Astrocyte (in vitro differentiated cells and primary cell): ENCODE data around the gene ZNF433. TPM values are rescaled to one million over a fixed set of nuclear protein-coding genes. Genes with fewer than 3 reads are reported as not detected.
A peak's percentile ranks its signal among the peaks of the same experiment; 100 is the strongest.

Experiments used
- DNase-seq: peaks from one replicate; pipeline ENCODE4 v3.0.0-alpha.2; 2010; ENCODE audit warnings: low read depth
- FAIRE-seq: peaks from 2 replicates; lab custom pipeline; 2011; peaks lifted over from hg19 to GRCh38; lab: Jason Lieb, UNC
- H2AFZ ChIP-seq: 2 replicates; pipeline ENCODE4 v1.6.0; 2012; ENCODE audit warnings: low read depth, low read length, inconsistent platforms
- H3K27ac ChIP-seq: 2 replicates; pipeline ENCODE4 v1.5.1; 2011; ENCODE audit warnings: low read depth, low read length, inconsistent platforms
- H3K27me3 ChIP-seq: 2 replicates; pipeline ENCODE4 v1.6.0; 2011; ENCODE audit warnings: low read length, inconsistent platforms; ENCODE audit not compliant: insufficient read depth
- H3K36me3 ChIP-seq: 2 replicates; pipeline ENCODE4 v1.5.1; 2011; ENCODE audit warnings: low read length, inconsistent platforms; ENCODE audit not compliant: insufficient read depth
- H3K4me1 ChIP-seq: 2 replicates; pipeline ENCODE4 v1.5.1; 2011; ENCODE audit warnings: low read length, inconsistent platforms; ENCODE audit not compliant: insufficient read depth
- H3K4me2 ChIP-seq: 2 replicates; pipeline ENCODE4 v1.6.0; 2012; ENCODE audit warnings: low read length, inconsistent platforms
- H3K4me3 ChIP-seq: 2 replicates; pipeline ENCODE4 v1.5.1; 2011; ENCODE audit warnings: low read depth, mild to moderate bottlenecking, low read length, inconsistent platforms; ENCODE audit not compliant: insufficient read depth
- H3K79me2 ChIP-seq: 2 replicates; pipeline ENCODE4 v1.6.0; 2012; ENCODE audit warnings: mild to moderate bottlenecking, low read length, inconsistent platforms; ENCODE audit not compliant: insufficient read depth
- H3K9ac ChIP-seq: 2 replicates; pipeline ENCODE4 v1.6.0; 2012; ENCODE audit warnings: mild to moderate bottlenecking, low read length, inconsistent platforms
- H3K9me3 ChIP-seq: 2 replicates; pipeline ENCODE4 v1.5.1; 2012; ENCODE audit warnings: low read depth, mild to moderate bottlenecking, low read length, inconsistent platforms; ENCODE audit not compliant: insufficient read depth
- H4K20me1 ChIP-seq: 2 replicates; pipeline ENCODE4 v1.6.0; 2012; ENCODE audit warnings: low read length, inconsistent platforms; ENCODE audit not compliant: insufficient read depth
- H3K27ac Mint-ChIP-seq: one replicate; pipeline ENCODE4 v1.8.0; 2021; ENCODE audit warnings: mild to moderate bottlenecking, mixed read lengths; ENCODE audit not compliant: unreplicated experiment
- H3K27me3 Mint-ChIP-seq: one replicate; pipeline ENCODE4 v1.8.0; 2021; ENCODE audit warnings: low read depth, mixed read lengths; ENCODE audit not compliant: unreplicated experiment
- H3K36me3 Mint-ChIP-seq: one replicate; pipeline ENCODE4 v1.8.0; 2021; ENCODE audit warnings: low read depth, mixed read lengths; ENCODE audit not compliant: unreplicated experiment
- H3K4me1 Mint-ChIP-seq: one replicate; pipeline ENCODE4 v1.8.0; 2021; ENCODE audit warnings: low read depth, mixed read lengths; ENCODE audit not compliant: unreplicated experiment
- H3K4me3 Mint-ChIP-seq: one replicate; pipeline ENCODE4 v1.8.0; 2021; ENCODE audit warnings: mild to moderate bottlenecking, moderate library complexity, mixed read lengths; ENCODE audit not compliant: unreplicated experiment
- H3K9me3 Mint-ChIP-seq: one replicate; pipeline ENCODE4 v1.8.0; 2021; ENCODE audit warnings: mild to moderate bottlenecking, mixed read lengths; ENCODE audit not compliant: unreplicated experiment
- CTCF ChIP-seq: IDR thresholded peaks from 2 replicates; pipeline ENCODE4 v1.5.1; 2011; ENCODE audit warnings: low read depth, mild to moderate bottlenecking, inconsistent platforms, low read length, moderate library complexity; ENCODE audit not compliant: insufficient read depth
- EZH2 ChIP-seq: IDR thresholded peaks from 2 replicates; pipeline ENCODE4 v1.6.1; 2012; ENCODE audit warnings: mild to moderate bottlenecking, low read length, inconsistent platforms; ENCODE audit not compliant: insufficient read depth
- total RNA-seq: library from RNA; stranded (reverse); gene quantifications from 2 replicates; pipeline ENCODE4 v1.2.1, GENCODE V29; 2021

Gene ZNF433
- total RNA-seq, 1 donor from 2014 or later = not detected

GRCh38 chr19:12055784-12056183 lies 20.3 kb upstream of the ZNF433 start:
- FAIRE-seq (no peak), DNase-seq (no peak)
- Histone ChIP-seq H4K20me1 (no peaks in the 10 kb centered on the region), H3K4me1 (peaks cover 4% of the 10 kb centered on the region), H2AFZ (no peak overlapping the region), H3K9ac (no peak overlapping the region), H3K79me2 (no peaks in the 10 kb centered on the region), H3K9me3 (no peaks in the 10 kb centered on the region), H3K27ac (no peak overlapping the region), H3K36me3 (no peaks in the 10 kb centered on the region), H3K4me3 (no peak overlapping the region), H3K4me2 (no peak overlapping the region), H3K27me3 (no peaks in the 10 kb centered on the region)
- no peaks in the 10 kb centered on the region for H3K4me1 Mint-ChIP-seq
- H3K36me3 Mint-ChIP-seq = no peaks in the 10 kb centered on the region
- no peak overlapping the region for H3K27ac Mint-ChIP-seq
- no peak overlapping the region for H3K4me3 Mint-ChIP-seq
- H3K27me3 Mint-ChIP-seq = no peaks in the 10 kb centered on the region
- TF ChIP-seq CTCF = no peak
- TF ChIP-seq EZH2 = no peak
- peaks cover 25% of the 10 kb centered on the region for H3K9me3 Mint-ChIP-seq

GRCh38 chr19:12052497-12053169 lies 17.2 kb upstream of the ZNF433 start, which contains the start of gene ZNF878:
Gene ZNF878 (minus strand): TSS chr19:12052961. CDS start chr19:12052801, 160 bp downstream.
- Mint-ChIP-seq H3K9me3 (peaks cover 22% of the 10 kb centered on the region), H3K4me3 (no peak within 1 kb of the TSS), H3K27me3 (no peaks in the 10 kb centered on the region), H3K4me1 (no peaks in the 10 kb centered on the region), H3K36me3 (no peaks in the 10 kb centered on the region), H3K27ac (no peak within 1 kb of the TSS)
- Histone ChIP-seq H2AFZ (peak within 1 kb of the TSS; percentile 95), H3K4me1 (peaks cover 4% of the 10 kb centered on the region), H3K9me3 (no peaks in the 10 kb centered on the region), H4K20me1 (no peaks in the 10 kb centered on the region), H3K9ac (peak within 1 kb of the TSS; percentile 67), H3K27me3 (no peaks in the 10 kb centered on the region), H3K27ac (no peak within 1 kb of the TSS), H3K79me2 (no peaks in the 10 kb centered on the region), H3K4me3 (peak within 1 kb of the TSS; percentile 69), H3K36me3 (no peaks in the 10 kb centered on the region), H3K4me2 (peak within 1 kb of the TSS; percentile 97)
- TF ChIP-seq CTCF (no peak), EZH2 (no peak)
- peak; percentile 26 for FAIRE-seq
- DNase-seq = peak; percentile 79

GRCh38 chr19:12052091-12052496 lies 16.6 kb upstream of the ZNF433 start:
- H3K4me3 Mint-ChIP-seq = no peak overlapping the region
- H3K9me3 Mint-ChIP-seq = peaks cover 22% of the 10 kb centered on the region
- peaks cover 4% of the 10 kb centered on the region for H3K4me1 ChIP-seq
- DNase-seq (peak; percentile 16), FAIRE-seq (peak; percentile 45)
- no peaks in the 10 kb centered on the region for H3K79me2 ChIP-seq
- H4K20me1 ChIP-seq = no peaks in the 10 kb centered on the region
- no peak overlapping the region for H3K27ac Mint-ChIP-seq
- peak overlapping the region; percentile 97 for H3K4me2 ChIP-seq
- H3K4me1 Mint-ChIP-seq = no peaks in the 10 kb centered on the region
- H3K36me3 ChIP-seq = no peaks in the 10 kb centered on the region
- peak overlapping the region; percentile 69 for H3K4me3 ChIP-seq
- H3K9ac ChIP-seq = peak overlapping the region; percentile 67
- no peaks in the 10 kb centered on the region for H3K27me3 Mint-ChIP-seq
- no peak overlapping the region for H3K27ac ChIP-seq
- no peaks in the 10 kb centered on the region for H3K27me3 ChIP-seq
- H3K36me3 Mint-ChIP-seq = no peaks in the 10 kb centered on the region
- TF ChIP-seq CTCF (no peak), EZH2 (no peak)
- peak overlapping the region; percentile 95 for H2AFZ ChIP-seq
- peaks cover under 1% of the 10 kb centered on the region for H3K9me3 ChIP-seq
